Measurements from ENCODE around the gene DEPDC5.

DEPDC5 gene

DNA sequence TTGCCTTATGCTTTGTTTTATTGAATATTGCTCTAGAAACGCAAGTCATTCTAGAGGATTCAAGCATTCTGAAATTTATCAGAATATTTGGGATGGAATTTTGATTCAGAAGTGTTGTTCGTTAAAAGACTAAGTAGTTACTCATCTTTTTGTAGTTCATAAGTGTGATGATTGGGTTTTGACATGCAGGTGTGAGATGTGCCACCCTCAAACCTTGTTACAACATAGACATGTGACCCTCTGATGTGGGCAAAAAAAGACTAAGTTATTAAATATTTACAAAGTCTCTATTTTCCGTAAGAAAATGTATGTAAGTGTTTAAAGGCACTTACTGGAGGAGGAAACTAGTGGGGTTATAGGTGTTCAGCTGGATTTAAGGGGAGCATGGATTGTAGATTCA lies 199.4 kb downstream of the DEPDC5 start:
- DNase-seq: no peak

- no peak for DNase-seq
Measured at GRCh38 chr22:31954535-31955523, 201.0 kb downstream of the DEPDC5 start.

DNA sequence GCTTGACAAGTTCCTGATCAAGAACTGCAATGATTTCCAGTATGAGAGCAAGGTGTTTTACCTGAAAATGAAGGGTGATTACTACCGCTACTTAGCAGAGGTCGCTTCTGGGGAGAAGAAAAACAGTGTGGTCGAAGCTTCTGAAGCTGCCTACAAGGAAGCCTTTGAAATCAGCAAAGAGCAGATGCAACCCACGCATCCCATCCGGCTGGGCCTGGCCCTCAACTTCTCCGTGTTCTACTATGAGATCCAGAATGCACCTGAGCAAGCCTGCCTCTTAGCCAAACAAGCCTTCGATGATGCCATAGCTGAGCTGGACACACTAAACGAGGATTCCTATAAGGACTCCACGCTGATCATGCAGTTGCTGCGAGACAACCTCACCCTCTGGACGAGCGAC lies 202.5 kb downstream of the DEPDC5 start:
- DNase-seq: no peak

Data from NCI-H748 treated with DMSO at 0.1 percent for 48 hours (cell line).